Chondrocyte (in vitro differentiated cells): ENCODE measurements around the gene FRMPD1. TPM values are rescaled to one million over a fixed set of nuclear protein-coding genes. Genes with fewer than 3 reads are reported as not detected.

Source experiments
- DNase-seq: peaks from one replicate; pipeline ENCODE4 v3.0.0; 2021; ENCODE audit warnings: mixed read lengths, low spot score
- H3K27ac Mint-ChIP-seq: one replicate; pipeline ENCODE4 v1.8.0; 2021; ENCODE audit warnings: mild to moderate bottlenecking, moderate library complexity, mixed read lengths; ENCODE audit not compliant: unreplicated experiment
- H3K27me3 Mint-ChIP-seq: 2 replicates; pipeline ENCODE4 v1.8.0; 2021; ENCODE audit warnings: low read depth, mixed read lengths
- H3K36me3 Mint-ChIP-seq: 2 replicates; pipeline ENCODE4 v1.8.0; 2021; ENCODE audit warnings: low read depth, mixed read lengths
- H3K4me1 Mint-ChIP-seq: 2 replicates; pipeline ENCODE4 v1.8.0; 2021; ENCODE audit warnings: low read depth, mild to moderate bottlenecking, mixed read lengths
- H3K4me3 Mint-ChIP-seq: one replicate; pipeline ENCODE4 v1.8.0; 2021; ENCODE audit warnings: mild to moderate bottlenecking, moderate library complexity, mixed read lengths; ENCODE audit not compliant: unreplicated experiment
- H3K9me3 Mint-ChIP-seq: 2 replicates; pipeline ENCODE4 v1.8.0; 2021; ENCODE audit warnings: low read depth, mixed read lengths
- total RNA-seq: library from RNA; stranded (reverse); gene quantifications from 3 replicates; pipeline ENCODE4 v1.2.1, GENCODE V29; 2021
- TF ChIP-seq, protein P1 (sequence below): fragments of 200-600 bp; sonication (generic); IDR thresholded peaks from 2 replicates; pipeline ENCODE4 v1.5.0; 2021; ENCODE audit warnings: antibody characterized with exemption, mild to moderate bottlenecking, moderate library complexity

The FRMPD1 gene
- total RNA-seq, 1 donor from 2014 or later, result not detected

- H3K36me3 Mint-ChIP-seq, result no peaks in the 10 kb centered on the region
- H3K27ac Mint-ChIP-seq, result no peak overlapping the region
- peaks cover 69% of the 10 kb centered on the region for H3K27me3 Mint-ChIP-seq
- no peaks in the 10 kb centered on the region for H3K4me1 Mint-ChIP-seq
- no peak overlapping the region for H3K4me3 Mint-ChIP-seq
- H3K9me3 Mint-ChIP-seq, result no peaks in the 10 kb centered on the region
- TF ChIP-seq, protein P1, sequence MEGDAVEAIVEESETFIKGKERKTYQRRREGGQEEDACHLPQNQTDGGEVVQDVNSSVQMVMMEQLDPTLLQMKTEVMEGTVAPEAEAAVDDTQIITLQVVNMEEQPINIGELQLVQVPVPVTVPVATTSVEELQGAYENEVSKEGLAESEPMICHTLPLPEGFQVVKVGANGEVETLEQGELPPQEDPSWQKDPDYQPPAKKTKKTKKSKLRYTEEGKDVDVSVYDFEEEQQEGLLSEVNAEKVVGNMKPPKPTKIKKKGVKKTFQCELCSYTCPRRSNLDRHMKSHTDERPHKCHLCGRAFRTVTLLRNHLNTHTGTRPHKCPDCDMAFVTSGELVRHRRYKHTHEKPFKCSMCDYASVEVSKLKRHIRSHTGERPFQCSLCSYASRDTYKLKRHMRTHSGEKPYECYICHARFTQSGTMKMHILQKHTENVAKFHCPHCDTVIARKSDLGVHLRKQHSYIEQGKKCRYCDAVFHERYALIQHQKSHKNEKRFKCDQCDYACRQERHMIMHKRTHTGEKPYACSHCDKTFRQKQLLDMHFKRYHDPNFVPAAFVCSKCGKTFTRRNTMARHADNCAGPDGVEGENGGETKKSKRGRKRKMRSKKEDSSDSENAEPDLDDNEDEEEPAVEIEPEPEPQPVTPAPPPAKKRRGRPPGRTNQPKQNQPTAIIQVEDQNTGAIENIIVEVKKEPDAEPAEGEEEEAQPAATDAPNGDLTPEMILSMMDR, result no peak
- DNase-seq, result no peak
These were observed 25.7 kb downstream of the FRMPD1 start for GRCh38 chr9:37676411-37676830.

GRCh38 chr9:37677435-37677834 lies 26.7 kb downstream of the FRMPD1 start:
- TF ChIP-seq, protein P1, result no peak
- no peak overlapping the region for H3K27ac Mint-ChIP-seq
- peaks cover 70% of the 10 kb centered on the region for H3K27me3 Mint-ChIP-seq
- DNase-seq, result no peak
- no peaks in the 10 kb centered on the region for H3K4me1 Mint-ChIP-seq
- H3K36me3 Mint-ChIP-seq, result no peaks in the 10 kb centered on the region
- no peaks in the 10 kb centered on the region for H3K9me3 Mint-ChIP-seq
- H3K4me3 Mint-ChIP-seq, result no peak overlapping the region

DNA sequence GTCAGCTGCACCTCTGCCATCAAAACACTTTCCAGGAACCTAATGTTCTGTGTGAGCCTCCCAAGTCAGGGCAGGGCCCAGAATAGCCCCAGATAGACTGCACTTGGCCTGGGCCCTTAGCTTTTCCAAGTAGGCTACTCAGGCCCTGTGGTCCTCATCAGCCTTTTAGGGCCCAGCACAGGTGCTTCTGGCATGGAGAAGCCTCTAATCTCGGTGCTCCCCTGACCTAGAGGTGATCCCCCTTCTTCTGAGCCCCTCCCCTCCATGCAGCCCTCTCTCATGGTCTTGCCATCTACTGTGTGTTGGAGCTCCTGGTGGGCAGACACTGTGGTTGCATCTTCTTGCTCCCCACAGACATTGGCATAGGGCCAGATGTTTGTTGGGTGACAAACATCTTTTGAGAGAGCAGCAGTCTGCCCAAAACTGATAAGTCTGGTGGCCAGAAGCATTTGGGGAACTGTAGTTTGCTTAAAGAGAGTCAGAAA lies 28.1 kb downstream of the FRMPD1 start:
- Mint-ChIP-seq H3K4me1 (no peaks in the 10 kb centered on the region), H3K27me3 (peaks cover 76% of the 10 kb centered on the region), H3K36me3 (no peaks in the 10 kb centered on the region), H3K4me3 (no peak overlapping the region), H3K27ac (no peak overlapping the region), H3K9me3 (no peaks in the 10 kb centered on the region)
- DNase-seq, result no peak
- TF ChIP-seq, protein P1, result no peak

DNA sequence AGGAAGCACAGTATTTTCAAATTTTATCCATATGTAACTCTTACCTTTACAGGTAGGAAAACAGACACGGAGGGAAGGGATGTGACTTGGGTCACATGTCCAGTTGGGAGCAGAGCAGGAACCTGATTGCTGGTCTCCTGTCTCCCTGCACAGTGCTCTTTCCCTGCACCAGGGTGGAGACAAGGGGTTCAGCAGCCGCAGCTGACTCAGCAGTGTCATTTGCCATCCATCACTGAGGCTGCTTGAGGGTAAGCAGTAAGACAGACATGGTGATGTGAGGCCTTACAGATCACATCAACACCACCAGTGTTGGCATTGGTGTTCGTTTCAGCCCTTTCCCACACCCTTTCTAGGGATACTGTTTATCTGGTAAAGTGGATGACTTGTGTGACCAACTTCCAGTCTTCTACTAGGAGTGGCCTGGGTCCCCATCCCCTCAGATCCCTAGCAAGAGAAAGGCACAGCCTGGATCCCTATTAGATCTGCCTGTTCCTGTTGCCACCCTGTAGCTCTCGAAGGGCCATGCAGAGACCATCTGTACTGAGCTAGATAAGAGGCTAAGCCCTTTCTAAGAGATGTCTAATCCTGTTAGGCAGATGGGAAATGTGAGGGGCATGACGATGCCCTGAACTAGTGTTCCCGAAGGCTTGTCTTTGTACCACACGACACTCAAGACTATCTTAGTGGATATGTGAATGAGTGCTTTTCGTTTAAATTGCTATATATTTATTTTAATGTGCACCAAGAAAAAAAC lies 29.1 kb downstream of the FRMPD1 start:
- TF ChIP-seq, protein P1, result no peak
- DNase-seq, result no peak
- Mint-ChIP-seq H3K9me3 (no peaks in the 10 kb centered on the region), H3K27me3 (peaks cover 75% of the 10 kb centered on the region), H3K27ac (no peak overlapping the region), H3K4me3 (no peak overlapping the region), H3K36me3 (no peaks in the 10 kb centered on the region), H3K4me1 (no peaks in the 10 kb centered on the region)

- H3K4me1 Mint-ChIP-seq, result no peaks in the 10 kb centered on the region
- H3K9me3 Mint-ChIP-seq, result no peaks in the 10 kb centered on the region
- H3K27me3 Mint-ChIP-seq, result peaks cover 67% of the 10 kb centered on the region
- H3K4me3 Mint-ChIP-seq, result no peak overlapping the region
- TF ChIP-seq, protein P1, result no peak
- DNase-seq, result no peak
- H3K36me3 Mint-ChIP-seq, result no peaks in the 10 kb centered on the region
- H3K27ac Mint-ChIP-seq, result no peak overlapping the region
These were observed 32.2 kb downstream of the FRMPD1 start for GRCh38 chr9:37682951-37683350.
